Mammary epithelial cell (primary cell): ENCODE measurements around the gene KLRC4.
"Not testable (repeated sequence)": the region's sequence is repeated elsewhere in the genome, so short reads cannot be mapped to it uniquely, and the experiment has no call there.

Experiments used
- EZH2 ChIP-seq: IDR thresholded peaks from 2 replicates; pipeline ENCODE4 v1.6.1; 2012; ENCODE audit warnings: low read length, inconsistent platforms, borderline replicate concordance
- TF ChIP-seq, protein P1 (sequence below), 2 donors: IDR thresholded peaks in 1 of 2; conservative IDR thresholded peaks in 1 of 2; 2 replicates each; pipeline ENCODE4 v1.5.1; 2011 to 2012; ENCODE audit warnings: inconsistent platforms in 2 of 2, low read length in 2 of 2, mild to moderate bottlenecking in 2 of 2, control low read depth in 1 of 2, low read depth in 1 of 2; ENCODE audit not compliant: insufficient read depth in 1 of 2; ENCODE audit errors: extremely low read depth in 1 of 2

GRCh38 chr12:10439608-10440274, 30.2 kb upstream of the KLRC4 start:
- TF ChIP-seq, protein P1, sequence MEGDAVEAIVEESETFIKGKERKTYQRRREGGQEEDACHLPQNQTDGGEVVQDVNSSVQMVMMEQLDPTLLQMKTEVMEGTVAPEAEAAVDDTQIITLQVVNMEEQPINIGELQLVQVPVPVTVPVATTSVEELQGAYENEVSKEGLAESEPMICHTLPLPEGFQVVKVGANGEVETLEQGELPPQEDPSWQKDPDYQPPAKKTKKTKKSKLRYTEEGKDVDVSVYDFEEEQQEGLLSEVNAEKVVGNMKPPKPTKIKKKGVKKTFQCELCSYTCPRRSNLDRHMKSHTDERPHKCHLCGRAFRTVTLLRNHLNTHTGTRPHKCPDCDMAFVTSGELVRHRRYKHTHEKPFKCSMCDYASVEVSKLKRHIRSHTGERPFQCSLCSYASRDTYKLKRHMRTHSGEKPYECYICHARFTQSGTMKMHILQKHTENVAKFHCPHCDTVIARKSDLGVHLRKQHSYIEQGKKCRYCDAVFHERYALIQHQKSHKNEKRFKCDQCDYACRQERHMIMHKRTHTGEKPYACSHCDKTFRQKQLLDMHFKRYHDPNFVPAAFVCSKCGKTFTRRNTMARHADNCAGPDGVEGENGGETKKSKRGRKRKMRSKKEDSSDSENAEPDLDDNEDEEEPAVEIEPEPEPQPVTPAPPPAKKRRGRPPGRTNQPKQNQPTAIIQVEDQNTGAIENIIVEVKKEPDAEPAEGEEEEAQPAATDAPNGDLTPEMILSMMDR (conservative IDR thresholded peaks at IDR 0.05 in 1 of 2, IDR thresholded peaks at IDR 0.05 in 1 of 2; ENCODE audit: extremely low read depth in 1 of 2, insufficient read depth in 1 of 2, low read depth in 1 of 2, low read length in 2 of 2), result not testable (repeated sequence)
- TF ChIP-seq EZH2, result not testable (repeated sequence)
